SJCRH30 (cell line): ENCODE results near the gene BCAP31. TPM values are rescaled to one million over a fixed set of nuclear protein-coding genes. Genes with fewer than 3 reads are reported as not detected.
A peak's percentile ranks its signal among the peaks of the same experiment; 100 is the strongest.
"Not testable (repeated sequence)": the region's sequence is repeated elsewhere in the genome, so short reads cannot be mapped to it uniquely, and the experiment has no call there.

Experiments
- DNase-seq, 2 experiments: peaks; one replicate each; pipeline ENCODE4 v3.0.0-alpha.2; 2015 to 2020
- H3K27ac ChIP-seq: fragments of 250-450 bp; sonication (Bioruptor Pico); 2 replicates; pipeline ENCODE4 v1.5.1; 2020; ENCODE audit warnings: mild to moderate bottlenecking, moderate library complexity
- H3K27me3 ChIP-seq: fragments of 250-450 bp; sonication (Bioruptor Pico); 2 replicates; pipeline ENCODE4 v1.5.1; 2020; ENCODE audit warnings: mild to moderate bottlenecking, moderate library complexity
- H3K36me3 ChIP-seq: fragments of 250-450 bp; sonication (Bioruptor Pico); 2 replicates; pipeline ENCODE4 v1.5.1; 2020; ENCODE audit warnings: mild to moderate bottlenecking, moderate library complexity
- H3K4me1 ChIP-seq: fragments of 250-450 bp; sonication (Bioruptor Pico); 2 replicates; pipeline ENCODE4 v1.5.1; 2020; ENCODE audit warnings: mild to moderate bottlenecking, moderate library complexity
- H3K4me3 ChIP-seq: fragments of 250-450 bp; sonication (Bioruptor Pico); 2 replicates; pipeline ENCODE4 v1.5.1; 2020; ENCODE audit warnings: mild to moderate bottlenecking, moderate library complexity
- H3K9me3 ChIP-seq: fragments of 250-450 bp; sonication (Bioruptor Pico); replicated peaks from 2 replicates; pipeline ENCODE4 v1.5.1; 2020; ENCODE audit warnings: mild to moderate bottlenecking, moderate library complexity
- total RNA-seq: library from RNA; depleted of rRNA; stranded (reverse); fragments of >200 nt; shearing (Covaris generic); gene quantifications from 2 replicates; pipeline ENCODE4 v1.2.3, GENCODE V29; 2014

Gene BCAP31
- total RNA-seq, 1 experiment from 2014 or later: 78.0 TPM

- peaks cover 10% of the 10 kb centered on the region; the same call in 1 of the 2 replicates for H3K4me1 ChIP-seq
- peak overlapping the region; percentile 59 for H3K4me3 ChIP-seq
- H3K36me3 ChIP-seq: no peaks in the 10 kb centered on the region
- no peaks in the 10 kb centered on the region for H3K27me3 ChIP-seq
- no peaks in the 10 kb centered on the region for H3K9me3 ChIP-seq
- peak overlapping the region; percentile 53; the same call in 1 of the 2 replicates for H3K27ac ChIP-seq
- DNase-seq: peak; percentile 60 to 62
Observed at GRCh38 chrX:153766098-153766817, 42.1 kb upstream of the BCAP31 start.

GRCh38 chrX:153765138-153766079, 41.2 kb upstream of the BCAP31 start:
- Histone ChIP-seq H3K27me3 (no peaks in the 10 kb centered on the region), H3K4me1 (peaks cover 10% of the 10 kb centered on the region; the same call in 1 of the 2 replicates), H3K27ac (peak overlapping the region; percentile 53), H3K9me3 (no peaks in the 10 kb centered on the region), H3K36me3 (no peaks in the 10 kb centered on the region), H3K4me3 (peak overlapping the region; percentile 59)
- peak; percentile 37 to 46 for DNase-seq

DNA sequence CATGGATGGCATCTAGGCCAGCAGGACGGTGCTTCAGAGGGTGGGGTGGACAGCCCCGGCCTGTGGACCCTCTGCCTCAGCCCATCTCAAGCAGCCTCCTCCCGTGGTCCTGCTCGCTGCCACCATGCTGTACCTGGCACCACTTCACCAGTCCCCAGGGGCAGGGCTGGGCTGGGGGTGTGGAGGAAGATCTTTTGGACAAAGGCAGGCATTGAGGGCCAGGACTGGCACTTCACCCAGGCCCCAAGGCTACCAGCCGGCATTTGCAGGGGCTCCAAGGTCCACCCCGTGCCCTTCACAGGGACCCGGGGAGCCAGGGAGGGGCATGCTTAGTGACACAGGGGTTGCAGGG, 40.6 kb upstream of the BCAP31 start:
- Histone ChIP-seq H3K27me3 (no peaks in the 10 kb centered on the region), H3K9me3 (no peaks in the 10 kb centered on the region), H3K36me3 (no peaks in the 10 kb centered on the region), H3K4me1 (peaks cover 10% of the 10 kb centered on the region; the same call in 1 of the 2 replicates), H3K27ac (peak overlapping the region; percentile 53; the same call in 1 of the 2 replicates), H3K4me3 (peak overlapping the region; percentile 59)
- no peak for DNase-seq

GRCh38 chrX:153763989-153764755, 40.0 kb upstream of the BCAP31 start, which contains the start of gene PLXNB3:
PLXNB3 (plus strand) TSS chrX:153764249; CDS start chrX:153765536, 1,287 bp downstream.
- Histone ChIP-seq H3K27ac (peak within 1 kb of the TSS; percentile 53; the same call in 1 of the 2 replicates), H3K9me3 (no peaks in the 10 kb centered on the region), H3K4me3 (peak within 1 kb of the TSS; percentile 59), H3K4me1 (peaks cover 10% of the 10 kb centered on the region; the same call in 1 of the 2 replicates), H3K36me3 (no peaks in the 10 kb centered on the region), H3K27me3 (no peaks in the 10 kb centered on the region)
- peak; percentile 75 to 76 for DNase-seq

DNA sequence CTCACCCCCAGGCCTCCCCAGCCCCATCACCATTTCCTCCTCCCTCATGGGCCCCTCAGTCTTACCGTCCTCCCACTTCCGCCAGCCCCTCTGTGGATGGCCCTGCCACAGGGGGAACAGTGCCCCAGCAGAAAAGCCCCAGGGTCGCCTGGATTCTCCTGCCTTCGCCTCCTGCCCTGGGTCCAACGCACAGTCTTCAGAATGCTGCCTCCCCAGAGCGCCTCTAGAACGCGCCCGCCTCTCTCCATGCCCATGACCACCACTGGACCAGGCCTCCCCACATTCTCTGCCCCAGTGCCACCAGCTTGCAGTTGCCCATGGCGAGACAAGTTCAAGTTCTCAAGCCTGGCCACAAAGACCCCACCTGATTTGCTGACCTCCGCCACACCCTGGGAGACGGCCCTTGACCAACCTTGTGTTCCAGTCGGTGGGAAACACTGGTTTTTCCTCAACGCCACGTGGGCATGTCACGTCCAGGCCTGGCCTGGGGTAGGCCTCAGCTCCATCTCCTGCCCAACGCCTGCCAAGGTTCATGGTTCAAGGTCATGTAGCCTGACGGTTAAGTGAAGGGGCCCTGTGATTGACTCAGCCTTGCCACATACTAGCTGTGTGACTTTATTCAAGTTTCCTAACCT, 39.2 kb upstream of the BCAP31 start:
- Histone ChIP-seq H3K36me3 (no peaks in the 10 kb centered on the region), H3K27ac (no peak overlapping the region), H3K9me3 (no peaks in the 10 kb centered on the region), H3K4me1 (peaks cover 10% of the 10 kb centered on the region; the same call in 1 of the 2 replicates), H3K27me3 (no peaks in the 10 kb centered on the region), H3K4me3 (no peak overlapping the region)
- no peak for DNase-seq

DNA sequence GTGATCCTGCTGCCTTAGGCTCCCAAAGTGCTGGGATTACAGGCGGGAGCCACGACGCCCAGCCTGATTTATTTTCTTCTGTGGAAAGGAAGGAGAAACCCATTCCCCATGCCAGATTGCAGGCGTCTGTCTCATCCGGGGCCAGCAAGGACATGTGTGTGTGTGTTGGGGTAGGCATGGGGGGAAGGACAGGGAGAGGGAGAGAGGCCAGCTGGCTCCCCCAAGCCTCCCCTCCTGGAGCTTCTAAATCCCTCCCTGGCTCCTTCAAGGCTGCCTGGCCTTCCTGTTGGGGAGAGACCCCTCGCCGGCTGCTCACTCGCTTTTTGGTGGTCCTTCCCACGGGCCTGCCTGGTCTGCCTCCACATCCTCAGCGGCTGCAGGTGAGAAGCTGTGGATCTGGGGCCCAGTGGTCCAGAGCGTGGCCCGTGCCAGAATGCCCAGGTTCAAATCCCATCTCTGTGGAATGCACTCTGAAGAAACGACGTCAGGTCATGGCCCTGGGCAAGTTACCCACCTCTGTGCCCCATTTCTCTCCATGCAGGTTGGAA, 38.5 kb upstream of the BCAP31 start:
- Histone ChIP-seq H3K36me3 (no peaks in the 10 kb centered on the region), H3K27me3 (no peaks in the 10 kb centered on the region), H3K9me3 (no peaks in the 10 kb centered on the region), H3K4me3 (no peak overlapping the region), H3K27ac (no peak overlapping the region), H3K4me1 (peaks cover 10% of the 10 kb centered on the region; the same call in 1 of the 2 replicates)
- DNase-seq: no peak

DNA sequence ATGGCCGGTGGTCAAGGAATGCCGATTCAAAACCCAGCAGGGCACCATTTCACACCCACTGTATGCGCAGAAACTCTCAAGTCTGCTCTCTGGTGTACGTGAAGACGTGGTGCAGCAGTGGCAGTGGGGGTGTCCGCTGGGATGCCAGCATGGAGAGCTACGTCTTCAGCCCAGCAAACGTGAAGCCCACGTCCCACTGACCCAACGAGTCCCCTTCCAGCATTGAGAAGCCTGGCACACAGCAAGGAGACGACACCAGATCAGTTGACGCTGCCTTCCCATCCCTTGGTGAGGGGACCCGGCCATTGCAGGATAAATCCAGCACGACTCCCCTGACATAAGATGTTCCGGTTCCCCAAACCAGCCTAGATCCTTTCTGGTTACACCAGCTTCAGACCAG, 37.7 kb upstream of the BCAP31 start:
- Histone ChIP-seq H3K27ac (no peak overlapping the region), H3K27me3 (no peaks in the 10 kb centered on the region), H3K36me3 (no peaks in the 10 kb centered on the region), H3K4me3 (no peak overlapping the region), H3K9me3 (no peaks in the 10 kb centered on the region), H3K4me1 (peaks cover 10% of the 10 kb centered on the region; the same call in 1 of the 2 replicates)
- no peak for DNase-seq

DNA sequence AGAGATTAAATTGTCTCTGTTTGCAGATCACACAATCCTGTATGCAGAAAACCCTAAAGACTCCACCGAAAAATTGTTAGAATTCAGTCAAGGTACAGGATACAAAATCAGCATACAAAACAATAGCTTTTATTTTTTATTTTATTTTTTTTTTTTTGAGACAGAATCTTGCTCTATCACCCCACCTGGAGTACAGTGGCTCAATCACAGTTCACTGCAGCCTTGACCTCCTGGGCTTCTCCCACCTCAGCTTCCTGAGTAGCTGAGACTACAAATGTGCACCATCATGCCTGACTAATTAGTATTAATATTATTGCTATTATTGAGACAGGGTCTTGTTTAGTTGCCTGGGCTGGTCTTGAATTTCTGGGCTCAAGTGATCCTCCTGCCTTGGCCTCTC, 30.9 kb upstream of the BCAP31 start:
- Histone ChIP-seq H3K27me3 (no peaks in the 10 kb centered on the region), H3K36me3 (no peaks in the 10 kb centered on the region), H3K4me3 (no peak overlapping the region), H3K4me1 (no peaks in the 10 kb centered on the region), H3K27ac (no peak overlapping the region), H3K9me3 (no peaks in the 10 kb centered on the region)
- DNase-seq: no peak

DNA sequence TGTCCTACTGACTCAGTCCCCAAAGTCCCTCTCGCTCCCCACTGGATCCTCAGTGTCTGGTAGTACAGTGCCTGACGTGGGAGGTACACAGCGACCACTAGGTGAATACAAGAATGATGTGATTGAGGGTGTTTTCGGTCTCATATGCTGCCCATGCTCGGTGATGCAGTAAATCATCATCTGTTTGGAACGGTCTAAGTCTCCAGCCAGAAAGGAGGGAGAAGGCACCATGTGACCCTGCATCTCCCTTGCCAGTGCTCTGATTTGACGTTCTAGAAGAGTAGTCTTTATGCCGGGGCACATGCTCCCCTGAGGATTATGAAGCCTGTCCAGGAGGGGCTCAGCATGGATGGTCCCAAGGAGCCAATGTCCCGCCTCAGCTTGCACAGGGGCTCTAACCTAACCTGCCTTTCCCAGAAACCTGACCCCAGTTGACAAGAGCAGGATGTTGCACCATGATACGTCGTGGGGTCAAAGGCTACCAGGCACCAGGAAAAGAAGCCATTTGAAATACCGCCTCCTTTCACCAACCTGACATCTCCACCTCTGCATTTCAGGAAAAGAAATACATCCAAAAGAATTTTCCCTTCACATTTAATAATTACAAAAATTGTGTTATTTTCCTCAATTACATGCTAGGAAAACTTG, 26.1 kb upstream of the BCAP31 start:
- no peak overlapping the region for H3K27ac ChIP-seq
- no peak for DNase-seq
- no peaks in the 10 kb centered on the region for H3K9me3 ChIP-seq

GRCh38 chrX:153749017-153749416, 24.8 kb upstream of the BCAP31 start:
- not testable (repeated sequence) for H3K36me3 ChIP-seq, H3K27me3 ChIP-seq, H3K9me3 ChIP-seq, H3K27ac ChIP-seq, H3K4me1 ChIP-seq, H3K4me3 ChIP-seq, DNase-seq

More for the DNA sequence above, 26.1 kb upstream of the BCAP31 start:
- Histone ChIP-seq H3K4me1 (no peaks in the 10 kb centered on the region), H3K36me3 (no peaks in the 10 kb centered on the region), H3K4me3 (no peak overlapping the region), H3K27me3 (no peaks in the 10 kb centered on the region)

- H3K9me3 ChIP-seq, H3K36me3 ChIP-seq, H3K27me3 ChIP-seq, H3K27ac ChIP-seq, DNase-seq, H3K4me3 ChIP-seq, H3K4me1 ChIP-seq: not testable (repeated sequence)
Observed at GRCh38 chrX:153746991-153747390, 22.8 kb upstream of the BCAP31 start.

DNA sequence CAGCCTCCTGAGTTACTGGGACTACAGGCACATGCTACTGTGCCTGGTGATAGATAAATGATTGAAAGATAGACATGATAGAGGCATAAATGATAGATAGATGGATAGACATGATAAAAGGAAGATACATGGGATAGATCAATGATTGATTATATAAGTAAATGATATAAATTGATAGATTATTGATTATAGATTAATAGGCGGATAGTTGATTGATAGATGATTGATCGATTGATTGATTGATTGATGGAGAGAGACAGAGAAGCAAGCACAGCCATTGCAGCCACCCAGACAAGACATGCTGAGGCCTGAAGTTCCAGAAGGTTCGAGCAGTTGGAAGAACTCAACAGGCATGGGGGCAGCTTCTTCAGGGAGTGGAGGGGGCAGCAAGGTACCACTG, 22.2 kb upstream of the BCAP31 start:
- Histone ChIP-seq H3K4me1 (no peaks in the 10 kb centered on the region), H3K27me3 (no peaks in the 10 kb centered on the region), H3K9me3 (no peaks in the 10 kb centered on the region), H3K4me3 (no peak overlapping the region), H3K27ac (no peak overlapping the region), H3K36me3 (no peaks in the 10 kb centered on the region)
- no peak for DNase-seq

DNA sequence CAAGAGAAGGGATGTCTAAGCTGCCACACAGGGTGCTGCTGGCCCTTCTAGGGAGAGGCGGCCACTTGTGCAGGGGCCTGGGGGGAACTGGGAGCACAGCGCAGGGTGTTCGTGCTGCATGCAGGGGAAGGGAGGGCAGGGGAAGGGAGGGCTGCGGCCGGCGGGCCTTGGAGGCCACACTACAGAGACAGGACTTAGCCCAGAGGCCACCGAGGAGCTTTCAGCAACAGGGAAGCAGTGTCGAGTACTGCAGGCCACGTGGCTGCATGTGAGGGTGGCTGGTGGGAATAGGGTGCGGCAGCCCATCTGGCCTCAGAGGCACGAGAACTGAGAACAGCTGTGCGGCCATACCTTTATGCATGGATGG, 20.9 kb upstream of the BCAP31 start:
- not testable (repeated sequence) for DNase-seq, H3K27me3 ChIP-seq, H3K4me3 ChIP-seq, H3K4me1 ChIP-seq, H3K36me3 ChIP-seq, H3K9me3 ChIP-seq, H3K27ac ChIP-seq
